IMR-90 (cell line): ENCODE data around the gene ZNF598. TPM values are rescaled to one million over a fixed set of nuclear protein-coding genes. Genes with fewer than 3 reads are reported as not detected.
"Not testable (repeated sequence)": the region's sequence is repeated elsewhere in the genome, so short reads cannot be mapped to it uniquely, and the experiment has no call there.

Experiments used
- ATAC-seq: fragments of 200-7000 bp; cut with Tn5 transposase; 2 replicates; pipeline ENCODE4 v1.9.1; 2020; ENCODE audit warnings: low read depth, mild to moderate bottlenecking, moderate library complexity
- BruUV-seq: library from RNA; stranded (reverse); fragments of 400-500 nt; replicated peaks from 2 replicates; lab custom pipeline; 2021; lab: Mats Ljungman, UMichigan
- CTCF ChIA-PET: fragments of 300-600 bp; formaldehyde crosslinking; extraction: SDS; loops from one replicate; lab custom pipeline; 2021; ENCODE audit warnings: antibody characterized with exemption; lab: Yijun Ruan, JAX
- POLR2A ChIA-PET: fragments of 300-600 bp; sonication (Branson Sonifier 250); formaldehyde crosslinking; loops from one replicate; lab custom pipeline; 2022; ENCODE audit warnings: antibody characterized with exemption; ENCODE audit not compliant: unreplicated experiment; lab: Charles Lee
- DNase-seq: peaks from one replicate; pipeline ENCODE4 v3.0.0; 2013
- H2AFZ ChIP-seq: replicated peaks from 2 replicates; pipeline ENCODE3; 2013; ENCODE audit warnings: low read length, mild to moderate bottlenecking; ENCODE audit not compliant: poor library complexity
- H2AK5ac ChIP-seq: 2 replicates; pipeline ENCODE4 v1.6.1; 2013; ENCODE audit warnings: low read depth, low read length, inconsistent platforms
- H2AK9ac ChIP-seq: replicated peaks from 2 replicates; pipeline ENCODE3; 2013; ENCODE audit warnings: mild to moderate bottlenecking, low read depth, low read length, moderate library complexity; ENCODE audit not compliant: poor library complexity
- H2BK120ac ChIP-seq: 2 replicates; pipeline ENCODE4 v1.6.1; 2013; ENCODE audit warnings: low read depth, low read length, inconsistent platforms
- H2BK15ac ChIP-seq: 3 replicates; pipeline ENCODE4 v1.6.1; 2013; ENCODE audit warnings: low read depth, low read length, inconsistent platforms
- H2BK20ac ChIP-seq: 2 replicates; pipeline ENCODE4 v1.6.1; 2013; ENCODE audit warnings: low read depth, mild to moderate bottlenecking, inconsistent platforms, low read length, moderate library complexity
- H2BK5ac ChIP-seq: 2 replicates; pipeline ENCODE4 v1.6.1; 2013; ENCODE audit warnings: mild to moderate bottlenecking, low read depth, low read length, inconsistent platforms; ENCODE audit not compliant: poor library complexity, severe bottlenecking
- H3K14ac ChIP-seq: replicated peaks from 2 replicates; pipeline ENCODE4 v1.6.1; 2013; ENCODE audit warnings: low read depth, low read length, inconsistent platforms
- H3K18ac ChIP-seq: 2 replicates; pipeline ENCODE4 v1.6.1; 2013; ENCODE audit warnings: low read depth, low read length, control low read depth
- H3K23ac ChIP-seq: 2 replicates; pipeline ENCODE4 v1.6.1; 2013; ENCODE audit warnings: low read depth, low read length, inconsistent platforms
- H3K27ac ChIP-seq: 2 replicates; pipeline ENCODE4 v1.5.1; 2013; ENCODE audit warnings: mild to moderate bottlenecking, control low read depth, low read length; ENCODE audit not compliant: insufficient read depth
- H3K27me3 ChIP-seq: 2 replicates; pipeline ENCODE4 v1.6.1; 2013; ENCODE audit warnings: low read length; ENCODE audit not compliant: control insufficient read depth, insufficient read depth
- H3K36me3 ChIP-seq: 2 replicates; pipeline ENCODE4 v1.6.1; 2013; ENCODE audit warnings: low read length, mixed read lengths; ENCODE audit not compliant: control insufficient read depth, insufficient read depth
- H3K4ac ChIP-seq: 2 replicates; pipeline ENCODE4 v1.6.1; 2013; ENCODE audit warnings: low read depth, low read length, inconsistent platforms
- H3K4me1 ChIP-seq: 2 replicates; pipeline ENCODE4 v1.6.1; 2013; ENCODE audit warnings: low read length, mixed read lengths; ENCODE audit not compliant: control insufficient read depth, insufficient read depth
- H3K4me2 ChIP-seq: 2 replicates; pipeline ENCODE4 v1.6.1; 2013; ENCODE audit warnings: low read depth, mild to moderate bottlenecking, control low read depth, low read length, moderate library complexity
- H3K4me3 ChIP-seq: 2 replicates; pipeline ENCODE4 v1.5.1; 2013; ENCODE audit warnings: low read depth, mild to moderate bottlenecking, control low read depth, low read length, moderate library complexity; ENCODE audit not compliant: insufficient read depth
- H3K56ac ChIP-seq: 2 replicates; pipeline ENCODE4 v1.6.1; 2013; ENCODE audit warnings: low read length, inconsistent platforms; ENCODE audit not compliant: insufficient read depth; ENCODE audit errors: extremely low read depth
- H3K79me1 ChIP-seq, 2 experiments: 2 replicates each; pipeline ENCODE4 v1.6.1; 2013; ENCODE audit warnings: low read length in 2 of 2, inconsistent platforms in 1 of 2, low read depth in 1 of 2
- H3K9ac ChIP-seq: 2 replicates; pipeline ENCODE4 v1.6.1; 2013; ENCODE audit warnings: low read depth, low read length, control low read depth
- H3K9me1 ChIP-seq: 2 replicates; pipeline ENCODE4 v1.6.1; 2013; ENCODE audit warnings: low read length, inconsistent platforms; ENCODE audit not compliant: insufficient read depth
- H3K9me3 ChIP-seq: 2 replicates; pipeline ENCODE4 v1.6.1; 2013; ENCODE audit warnings: low read length; ENCODE audit not compliant: control insufficient read depth, insufficient read depth
- H4K20me1 ChIP-seq: 2 replicates; pipeline ENCODE4 v1.6.1; 2013; ENCODE audit warnings: low read length, inconsistent platforms; ENCODE audit not compliant: insufficient read depth
- H4K5ac ChIP-seq: 2 replicates; pipeline ENCODE4 v1.6.1; 2013; ENCODE audit warnings: mild to moderate bottlenecking, low read depth, low read length, control low read depth
- H4K8ac ChIP-seq, 2 experiments: 2 replicates each; pipeline ENCODE4 v1.6.1; 2013; ENCODE audit warnings: low read depth in 2 of 2, low read length in 2 of 2, control low read depth in 1 of 2, inconsistent platforms in 1 of 2
- H4K91ac ChIP-seq: 2 replicates; pipeline ENCODE4 v1.6.1; 2013; ENCODE audit warnings: low read depth, low read length, inconsistent platforms; ENCODE audit not compliant: insufficient read depth
- WGBS, 2 experiments: methylation state at CpG; one replicate each; pipeline versions ENCODE4 v1.1.5 to v1.1.7; 2013; ENCODE audit warnings: missing lambda C conversion rate in 2 of 2; ENCODE audit not compliant: insufficient read length in 1 of 2; ENCODE audit errors: extremely low coverage in 2 of 2; 5-methylcytosine and 5-hydroxymethylcytosine counted together
- dilution Hi-C: fragments of 300-500 bp; cut with HindIII; formaldehyde crosslinking; loops from one replicate; pipeline ENCODE4 v1.14.3; 2018; ENCODE audit warnings: low sequenced_read_pairs; ENCODE audit not compliant: unreplicated experiment
- in situ Hi-C: fragments of 300-500 bp; cut with MboI; formaldehyde crosslinking; loops from 3 replicates; pipeline ENCODE4 v1.14.3; 2019; ENCODE audit warnings: low sequenced_read_pairs, inconsistent platforms, mixed read lengths
- intact Hi-C: fragments of 100-400 bp; cut with micrococcal nuclease; formaldehyde crosslinking; loops from 2 replicates; pipeline ENCODE4 v1.10.0; 2022
- polyA plus RNA-seq, 3 experiments: library from polyadenylated mRNA; depleted of rRNA; stranded (reverse); fragments of >200 nt; gene quantifications; 2 replicates each; pipeline ENCODE4 v1.2.3, GENCODE V29; 2012; ENCODE audit warnings: low replicate concordance in 1 of 3
- total RNA-seq: library from RNA; depleted of rRNA; stranded (reverse); fragments of >200 nt; gene quantifications from 2 replicates; pipeline ENCODE4 v1.2.3, GENCODE V29; 2012

The ZNF598 gene
- total and polyA plus RNA-seq, 2 of the 4 experiments (the other 2 are of a cell fraction) = 3.4 to 36.4 TPM

DNA sequence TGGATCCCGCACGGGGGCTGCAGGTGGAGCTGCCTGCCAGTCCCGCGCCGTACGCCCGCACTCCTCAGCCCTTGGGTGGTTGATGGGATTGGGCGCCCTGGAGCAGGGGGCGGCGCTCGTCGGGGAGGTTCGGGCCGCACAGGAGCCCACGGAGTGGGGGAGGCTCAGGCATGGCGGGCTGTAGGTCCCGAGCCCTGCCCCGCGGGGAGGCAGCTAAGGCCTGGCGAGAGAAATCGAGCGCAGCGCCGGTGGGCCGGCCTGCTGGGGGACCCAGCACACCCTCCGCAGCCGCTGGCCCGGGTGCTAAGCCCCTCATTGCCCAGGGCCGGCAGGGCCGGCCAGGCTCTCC lies 51.5 kb downstream of the ZNF598 start:
- H3K9ac ChIP-seq, H2AK9ac ChIP-seq, H3K9me3 ChIP-seq, H2AK5ac ChIP-seq, H3K14ac ChIP-seq, intact Hi-C loops, H2AFZ ChIP-seq, in situ Hi-C loops, H3K23ac ChIP-seq, H2BK20ac ChIP-seq, H4K8ac ChIP-seq, H3K4me3 ChIP-seq, H3K4me2 ChIP-seq, CTCF ChIA-PET, H3K4me1 ChIP-seq, POLR2A ChIA-PET, ATAC-seq, H3K27ac ChIP-seq, H4K5ac ChIP-seq, H3K4ac ChIP-seq, H3K27me3 ChIP-seq, H3K56ac ChIP-seq, H2BK15ac ChIP-seq, DNase-seq, H3K9me1 ChIP-seq, dilution Hi-C loops, H4K91ac ChIP-seq, BruUV-seq, H2BK120ac ChIP-seq, H2BK5ac ChIP-seq, H3K18ac ChIP-seq: not testable (repeated sequence)
- Histone ChIP-seq H3K79me1 (peaks cover 3 to 24% of the 10 kb centered on the region in 2 experiments; a peak in 3 of 4 replicates), H3K36me3 (peaks cover 18% of the 10 kb centered on the region), H4K20me1 (peaks cover 28% of the 10 kb centered on the region)
- 84% methylated on average over 14 of the region's 30 CpGs; no CpG with 5 or more reads in 1 of the 2 experiments for WGBS, 2 experiments

DNA sequence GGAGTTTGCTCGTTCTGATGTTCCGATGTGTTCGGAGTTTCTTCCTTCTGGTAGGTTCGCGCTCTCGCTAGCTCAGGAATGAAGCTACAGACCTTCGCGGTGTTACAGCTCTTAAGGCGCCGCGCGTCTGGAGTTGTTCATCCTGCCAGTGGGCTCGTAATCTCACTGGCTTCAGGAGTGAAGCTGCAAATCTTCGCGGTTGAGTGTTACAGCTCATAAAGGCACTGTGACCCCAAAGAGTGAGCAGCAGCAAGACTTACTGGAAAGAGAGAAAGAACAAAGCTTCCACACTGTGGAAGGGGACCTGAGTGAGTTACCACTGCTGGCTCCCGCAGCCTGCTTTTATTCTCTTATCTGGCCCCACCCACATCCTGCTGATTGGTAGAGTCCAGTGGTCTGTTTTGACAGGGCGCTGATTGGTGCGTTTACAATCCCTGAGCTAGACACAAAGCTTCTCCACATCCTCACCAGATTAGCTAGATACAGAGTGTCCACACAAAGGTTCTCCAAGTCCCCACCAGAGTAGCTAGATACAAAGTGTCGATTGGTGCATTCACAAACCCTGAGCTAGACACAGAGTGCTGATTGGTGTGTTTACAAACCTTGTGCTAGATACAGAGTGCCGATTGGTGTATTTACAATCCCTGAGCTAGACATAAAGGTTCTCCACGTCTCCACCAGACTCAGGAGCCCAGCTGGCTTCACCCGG lies 52.0 kb downstream of the ZNF598 start:
- H3K9me1 ChIP-seq, intact Hi-C loops, H3K4me3 ChIP-seq, ATAC-seq, H2BK20ac ChIP-seq, BruUV-seq, H3K4me1 ChIP-seq, H3K4me2 ChIP-seq, H2AK5ac ChIP-seq, DNase-seq, H3K23ac ChIP-seq, H3K27ac ChIP-seq, POLR2A ChIA-PET, H3K4ac ChIP-seq, H4K5ac ChIP-seq, H4K8ac ChIP-seq, CTCF ChIA-PET, H2BK120ac ChIP-seq, H3K9ac ChIP-seq, H2BK5ac ChIP-seq, H3K14ac ChIP-seq, H2AK9ac ChIP-seq, in situ Hi-C loops, dilution Hi-C loops, H3K27me3 ChIP-seq, H4K91ac ChIP-seq, H2BK15ac ChIP-seq, H2AFZ ChIP-seq, H3K56ac ChIP-seq, H3K9me3 ChIP-seq, H3K18ac ChIP-seq: not testable (repeated sequence)
- Histone ChIP-seq H4K20me1 (peaks cover 23% of the 10 kb centered on the region), H3K79me1 (peaks cover 3 to 20% of the 10 kb centered on the region in 2 experiments; a peak in 3 of 4 replicates), H3K36me3 (peaks cover 14% of the 10 kb centered on the region)
- WGBS, 2 experiments = 80% methylated on average over 10 of the region's 22 CpGs; no CpG with 5 or more reads in 1 of the 2 experiments
